SJCRH30 (cell line): ENCODE results near the gene TEDC1. TPM values are rescaled to one million over a fixed set of nuclear protein-coding genes. Genes with fewer than 3 reads are reported as not detected.

Experiments
- DNase-seq, 2 experiments: peaks; one replicate each; pipeline ENCODE4 v3.0.0-alpha.2; 2015 to 2020
- H3K27ac ChIP-seq: fragments of 250-450 bp; sonication (Bioruptor Pico); 2 replicates; pipeline ENCODE4 v1.5.1; 2020; ENCODE audit warnings: mild to moderate bottlenecking, moderate library complexity
- H3K27me3 ChIP-seq: fragments of 250-450 bp; sonication (Bioruptor Pico); 2 replicates; pipeline ENCODE4 v1.5.1; 2020; ENCODE audit warnings: mild to moderate bottlenecking, moderate library complexity
- H3K36me3 ChIP-seq: fragments of 250-450 bp; sonication (Bioruptor Pico); 2 replicates; pipeline ENCODE4 v1.5.1; 2020; ENCODE audit warnings: mild to moderate bottlenecking, moderate library complexity
- H3K4me1 ChIP-seq: fragments of 250-450 bp; sonication (Bioruptor Pico); 2 replicates; pipeline ENCODE4 v1.5.1; 2020; ENCODE audit warnings: mild to moderate bottlenecking, moderate library complexity
- H3K4me3 ChIP-seq: fragments of 250-450 bp; sonication (Bioruptor Pico); 2 replicates; pipeline ENCODE4 v1.5.1; 2020; ENCODE audit warnings: mild to moderate bottlenecking, moderate library complexity
- H3K9me3 ChIP-seq: fragments of 250-450 bp; sonication (Bioruptor Pico); replicated peaks from 2 replicates; pipeline ENCODE4 v1.5.1; 2020; ENCODE audit warnings: mild to moderate bottlenecking, moderate library complexity
- total RNA-seq: library from RNA; depleted of rRNA; stranded (reverse); fragments of >200 nt; shearing (Covaris generic); gene quantifications from 2 replicates; pipeline ENCODE4 v1.2.3, GENCODE V29; 2014

The TEDC1 gene
- total RNA-seq, 1 experiment from 2014 or later, result 37.4 TPM

GRCh38 chr14:105500036-105500725, 9.1 kb downstream of the TEDC1 start:
- peak; percentile 8 to 22 for DNase-seq
- Histone ChIP-seq H3K4me1 (peaks cover 29% of the 10 kb centered on the region), H3K4me3 (no peak overlapping the region), H3K27me3 (peaks cover 4% of the 10 kb centered on the region), H3K9me3 (no peaks in the 10 kb centered on the region), H3K36me3 (no peaks in the 10 kb centered on the region), H3K27ac (peak overlapping the region; percentile 68)

GRCh38 chr14:105500726-105501101, 9.7 kb downstream of the TEDC1 start:
- Histone ChIP-seq H3K4me3 (no peak overlapping the region), H3K27ac (no peak overlapping the region), H3K4me1 (peaks cover 29% of the 10 kb centered on the region), H3K36me3 (no peaks in the 10 kb centered on the region), H3K9me3 (no peaks in the 10 kb centered on the region), H3K27me3 (peaks cover 6% of the 10 kb centered on the region)
- no peak for DNase-seq

GRCh38 chr14:105501504-105502291, 10.7 kb downstream of the TEDC1 start:
- H3K9me3 ChIP-seq, result no peaks in the 10 kb centered on the region
- H3K36me3 ChIP-seq, result no peaks in the 10 kb centered on the region
- no peak overlapping the region for H3K4me3 ChIP-seq
- H3K4me1 ChIP-seq, result peaks cover 29% of the 10 kb centered on the region
- H3K27me3 ChIP-seq, result peaks cover 6% of the 10 kb centered on the region
- no peak overlapping the region for H3K27ac ChIP-seq
- no peak for DNase-seq

- DNase-seq, result no peak
- H3K27ac ChIP-seq, result no peak overlapping the region
- H3K9me3 ChIP-seq, result no peaks in the 10 kb centered on the region
- H3K4me3 ChIP-seq, result no peak overlapping the region
- H3K27me3 ChIP-seq, result peaks cover 9% of the 10 kb centered on the region
- H3K4me1 ChIP-seq, result peaks cover 28% of the 10 kb centered on the region
- no peaks in the 10 kb centered on the region for H3K36me3 ChIP-seq
Observed at GRCh38 chr14:105502446-105503295, 11.6 kb downstream of the TEDC1 start.

- Histone ChIP-seq H3K4me1 (peaks cover 22% of the 10 kb centered on the region), H3K9me3 (no peaks in the 10 kb centered on the region), H3K4me3 (no peak overlapping the region), H3K36me3 (no peaks in the 10 kb centered on the region), H3K27ac (no peak overlapping the region), H3K27me3 (peaks cover 9% of the 10 kb centered on the region)
- DNase-seq, result no peak
Observed at GRCh38 chr14:105503296-105503640, 12.2 kb downstream of the TEDC1 start.

GRCh38 chr14:105503935-105504692, 13.1 kb downstream of the TEDC1 start:
- peak in 1 of 2 experiments; percentile 30 for DNase-seq
- H3K27ac ChIP-seq, result no peak overlapping the region
- H3K9me3 ChIP-seq, result no peaks in the 10 kb centered on the region
- H3K4me1 ChIP-seq, result peaks cover 14% of the 10 kb centered on the region
- peaks cover 9% of the 10 kb centered on the region for H3K27me3 ChIP-seq
- no peaks in the 10 kb centered on the region for H3K36me3 ChIP-seq
- no peak overlapping the region for H3K4me3 ChIP-seq

GRCh38 chr14:105505101-105505500, 14.1 kb downstream of the TEDC1 start:
- no peak overlapping the region for H3K27ac ChIP-seq
- DNase-seq, result no peak

GRCh38 chr14:105507247-105507646, 16.2 kb downstream of the TEDC1 start:
- Histone ChIP-seq H3K36me3 (no peaks in the 10 kb centered on the region), H3K9me3 (no peaks in the 10 kb centered on the region), H3K27ac (no peak overlapping the region), H3K27me3 (peaks cover 29% of the 10 kb centered on the region), H3K4me3 (no peak overlapping the region), H3K4me1 (peaks cover 1% of the 10 kb centered on the region; the same call in 1 of the 2 replicates)
- no peak for DNase-seq

More at GRCh38 chr14:105505101-105505500, 14.1 kb downstream of the TEDC1 start:
- H3K4me1 ChIP-seq, result peaks cover 7% of the 10 kb centered on the region
- peaks cover 13% of the 10 kb centered on the region for H3K27me3 ChIP-seq
- no peak overlapping the region for H3K4me3 ChIP-seq
- no peaks in the 10 kb centered on the region for H3K36me3 ChIP-seq
- no peaks in the 10 kb centered on the region for H3K9me3 ChIP-seq

- Histone ChIP-seq H3K9me3 (no peaks in the 10 kb centered on the region), H3K27me3 (peaks cover 29% of the 10 kb centered on the region), H3K4me1 (peaks cover 8% of the 10 kb centered on the region; the same call in 1 of the 2 replicates), H3K27ac (no peak overlapping the region), H3K4me3 (no peak overlapping the region), H3K36me3 (no peaks in the 10 kb centered on the region)
- DNase-seq, result no peak
Observed at GRCh38 chr14:105508069-105508468, 17.0 kb downstream of the TEDC1 start.

- Histone ChIP-seq H3K4me3 (no peak overlapping the region), H3K9me3 (no peaks in the 10 kb centered on the region), H3K36me3 (no peaks in the 10 kb centered on the region), H3K27ac (no peak overlapping the region), H3K4me1 (peaks cover 8% of the 10 kb centered on the region; the same call in 1 of the 2 replicates), H3K27me3 (peaks cover 29% of the 10 kb centered on the region)
- DNase-seq, result no peak
Observed at GRCh38 chr14:105508601-105509000, 17.6 kb downstream of the TEDC1 start.

- Histone ChIP-seq H3K36me3 (no peaks in the 10 kb centered on the region), H3K27ac (no peak overlapping the region), H3K27me3 (peaks cover 2% of the 10 kb centered on the region; the same call in 1 of the 2 replicates), H3K4me1 (peaks cover 8% of the 10 kb centered on the region; the same call in 1 of the 2 replicates), H3K4me3 (no peak overlapping the region), H3K9me3 (peaks cover 9% of the 10 kb centered on the region; the same call in 1 of the 2 replicates)
- no peak for DNase-seq
Observed at GRCh38 chr14:105517096-105517495, 26.1 kb downstream of the TEDC1 start.

- Histone ChIP-seq H3K9me3 (peaks cover 6% of the 10 kb centered on the region; the same call in 1 of the 2 replicates), H3K27me3 (no peaks in the 10 kb centered on the region), H3K4me1 (no peaks in the 10 kb centered on the region), H3K4me3 (no peak overlapping the region), H3K27ac (no peak overlapping the region), H3K36me3 (no peaks in the 10 kb centered on the region)
- DNase-seq, result no peak
Observed at GRCh38 chr14:105519946-105520698, 29.1 kb downstream of the TEDC1 start.

- Histone ChIP-seq H3K4me1 (peaks cover 5% of the 10 kb centered on the region; the same call in 1 of the 2 replicates), H3K27ac (no peak overlapping the region), H3K27me3 (peaks cover 21% of the 10 kb centered on the region), H3K4me3 (no peak overlapping the region), H3K9me3 (no peaks in the 10 kb centered on the region), H3K36me3 (no peaks in the 10 kb centered on the region)
- DNase-seq, result no peak
Observed at GRCh38 chr14:105525326-105525725, 34.3 kb downstream of the TEDC1 start.
